Natural killer cell (primary cell): ENCODE measurements around the gene RBM20. TPM values are rescaled to one million over a fixed set of nuclear protein-coding genes. Genes with fewer than 3 reads are reported as not detected.

Experiments
- ATAC-seq, 3 donors: fragments of 150-1000 bp in 2 of 3; fragments of 200-7000 bp in 1 of 3; cut with Tn5 transposase; 1 replicate in 1 of 3; 2 replicates in 2 of 3; pipeline ENCODE4 v1.10.0; 2021; ENCODE audit warnings: mild to moderate bottlenecking in 2 of 3, moderate library complexity in 2 of 3
- DNase-seq, 2 donors: peaks; one replicate each; pipeline versions ENCODE4 v3.0.0 to v3.0.0-alpha.2; 2013 to 2021; ENCODE audit warnings: mixed read lengths in 1 of 2
- H3K27ac ChIP-seq: one replicate; pipeline ENCODE4 v1.5.1; 2013; ENCODE audit warnings: mild to moderate bottlenecking, low read length
- H3K27me3 ChIP-seq: one replicate; pipeline ENCODE4 v1.6.1; 2013; ENCODE audit warnings: low read length; ENCODE audit not compliant: control insufficient read depth, insufficient read depth
- H3K36me3 ChIP-seq: one replicate; pipeline ENCODE4 v1.6.1; 2013; ENCODE audit warnings: low read length; ENCODE audit not compliant: control insufficient read depth, insufficient read depth
- H3K4me1 ChIP-seq: one replicate; pipeline ENCODE4 v1.6.1; 2013; ENCODE audit warnings: low read length; ENCODE audit not compliant: control insufficient read depth, insufficient read depth
- H3K4me3 ChIP-seq: one replicate; pipeline ENCODE4 v1.5.1; 2013; ENCODE audit warnings: low read length
- H3K9me3 ChIP-seq: one replicate; pipeline ENCODE4 v1.6.1; 2013; ENCODE audit warnings: low read length; ENCODE audit not compliant: control insufficient read depth, insufficient read depth
- H3K27ac Mint-ChIP-seq, 2 donors: one replicate each; pipeline ENCODE4 v1.8.0; 2022; ENCODE audit warnings: mild to moderate bottlenecking in 2 of 2, mixed read lengths in 2 of 2, moderate library complexity in 1 of 2
- H3K27me3 Mint-ChIP-seq, 2 donors: one replicate each; pipeline ENCODE4 v1.8.0; 2022; ENCODE audit warnings: low read depth in 2 of 2, mixed read lengths in 2 of 2
- H3K36me3 Mint-ChIP-seq: one replicate; pipeline ENCODE4 v1.8.0; 2022; ENCODE audit warnings: mixed read lengths
- H3K4me1 Mint-ChIP-seq, 2 donors: one replicate each; pipeline ENCODE4 v1.8.0; 2022; ENCODE audit warnings: mixed read lengths in 2 of 2
- H3K4me3 Mint-ChIP-seq: one replicate; pipeline ENCODE4 v1.8.0; 2022; ENCODE audit warnings: mild to moderate bottlenecking, moderate library complexity, mixed read lengths
- H3K9me3 Mint-ChIP-seq, 2 donors: one replicate each; pipeline ENCODE4 v1.8.0; 2022; ENCODE audit warnings: mixed read lengths in 2 of 2
- WGBS: methylation state at CpG from one replicate; pipeline ENCODE4 v1.1.7; 2013; ENCODE audit warnings: missing lambda C conversion rate; ENCODE audit not compliant: insufficient coverage; 5-methylcytosine and 5-hydroxymethylcytosine counted together
- intact Hi-C: fragments of 100-400 bp; cut with micrococcal nuclease; formaldehyde crosslinking; loops from one replicate; pipeline ENCODE4 v1.14.2; 2022
- total RNA-seq, 4 donors: library from RNA; stranded (reverse); fragments of 120-200 nt in 1 of 4; gene quantifications; one replicate each; pipeline versions ENCODE4 v1.2.3 to v1.2.4, GENCODE V29; 2013 to 2022
- TF ChIP-seq, protein P1 (sequence below): fragments of 200-600 bp; IDR thresholded peaks from one replicate; pipeline ENCODE4 v1.8.0; 2022; ENCODE audit warnings: antibody characterized with exemption

Gene RBM20
- total RNA-seq, 3 donors from 2014 or later (not counting 1 experiment from before 2014, with no cell fraction given): 0.35 TPM; not detected in 2

DNA sequence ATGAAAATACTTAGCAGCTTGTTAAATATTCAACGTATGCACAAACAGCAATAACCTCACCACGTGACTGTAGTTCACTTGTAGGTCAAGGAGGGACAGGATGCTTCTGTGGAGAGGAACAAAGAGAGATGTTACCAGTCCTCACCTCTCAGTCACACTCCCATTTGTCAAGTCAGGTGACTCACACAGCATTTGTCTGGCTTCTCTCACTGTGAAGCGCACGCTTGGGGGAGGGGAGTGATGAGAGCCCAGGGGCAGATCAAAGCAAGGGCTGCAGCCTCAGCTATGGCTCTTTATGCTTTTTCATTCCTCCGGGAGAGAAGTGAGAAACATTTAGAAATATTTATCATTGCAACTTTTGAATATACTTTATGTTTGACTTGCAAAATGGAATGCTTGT, 2.9 kb upstream of the RBM20 start:
- no peak overlapping the region for H3K27ac Mint-ChIP-seq
- intact Hi-C loops: no loop called here

DNA sequence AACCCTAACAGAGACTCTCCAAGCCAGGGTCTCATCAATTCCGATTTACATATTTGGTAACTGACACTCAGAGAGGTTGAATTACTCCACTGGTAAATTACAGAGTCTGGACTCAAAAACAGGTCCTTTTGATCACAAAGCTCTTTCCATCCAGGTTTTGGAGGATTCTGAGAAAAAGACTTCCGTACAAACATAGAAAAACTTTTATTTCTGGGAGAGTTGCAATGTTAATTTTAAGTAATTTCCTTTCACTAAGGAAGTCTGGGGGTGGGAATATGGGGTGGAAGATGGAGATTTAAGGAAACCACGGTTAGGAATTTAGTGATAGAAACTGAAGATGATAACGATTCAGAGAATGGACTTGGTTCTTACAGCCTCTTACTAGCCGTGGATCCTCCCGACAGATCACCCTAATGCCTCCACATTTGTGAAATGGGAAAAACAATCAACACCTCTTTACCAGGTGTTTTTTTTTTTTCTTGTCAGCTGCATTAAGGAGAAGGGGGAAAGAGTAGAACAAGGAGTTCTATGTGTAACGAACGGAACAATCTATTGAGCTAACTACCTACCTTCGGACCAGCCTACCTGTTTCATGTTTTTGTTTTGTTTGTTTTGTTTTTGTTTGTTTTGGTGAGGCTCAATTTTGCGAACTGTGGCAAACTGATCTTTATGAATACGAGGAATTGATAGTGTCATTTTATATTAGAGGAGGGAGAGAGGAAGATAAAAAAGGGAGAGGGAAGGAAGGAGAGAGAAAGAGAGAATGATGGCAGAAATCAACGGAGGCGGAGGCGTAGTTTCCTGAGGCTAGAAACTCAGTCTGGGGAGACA, 1.7 kb upstream of the RBM20 start:
- TF ChIP-seq, protein P1, sequence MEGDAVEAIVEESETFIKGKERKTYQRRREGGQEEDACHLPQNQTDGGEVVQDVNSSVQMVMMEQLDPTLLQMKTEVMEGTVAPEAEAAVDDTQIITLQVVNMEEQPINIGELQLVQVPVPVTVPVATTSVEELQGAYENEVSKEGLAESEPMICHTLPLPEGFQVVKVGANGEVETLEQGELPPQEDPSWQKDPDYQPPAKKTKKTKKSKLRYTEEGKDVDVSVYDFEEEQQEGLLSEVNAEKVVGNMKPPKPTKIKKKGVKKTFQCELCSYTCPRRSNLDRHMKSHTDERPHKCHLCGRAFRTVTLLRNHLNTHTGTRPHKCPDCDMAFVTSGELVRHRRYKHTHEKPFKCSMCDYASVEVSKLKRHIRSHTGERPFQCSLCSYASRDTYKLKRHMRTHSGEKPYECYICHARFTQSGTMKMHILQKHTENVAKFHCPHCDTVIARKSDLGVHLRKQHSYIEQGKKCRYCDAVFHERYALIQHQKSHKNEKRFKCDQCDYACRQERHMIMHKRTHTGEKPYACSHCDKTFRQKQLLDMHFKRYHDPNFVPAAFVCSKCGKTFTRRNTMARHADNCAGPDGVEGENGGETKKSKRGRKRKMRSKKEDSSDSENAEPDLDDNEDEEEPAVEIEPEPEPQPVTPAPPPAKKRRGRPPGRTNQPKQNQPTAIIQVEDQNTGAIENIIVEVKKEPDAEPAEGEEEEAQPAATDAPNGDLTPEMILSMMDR: no peak
- no peaks in the 10 kb centered on the region for H3K36me3 ChIP-seq
- Mint-ChIP-seq H3K27ac (no peak overlapping the region), H3K4me1 (peaks cover 23 to 25% of the 10 kb centered on the region in 2 donors), H3K27me3 (peaks cover 41 to 64% of the 10 kb centered on the region in 2 donors), H3K9me3 (no peaks in the 10 kb centered on the region), H3K4me3 (peak overlapping the region; percentile 61), H3K36me3 (peaks cover 7% of the 10 kb centered on the region)
- DNase-seq (no peak), ATAC-seq (no peak)
- intact Hi-C loops: no loop called here
- WGBS: 32% methylated on average over 12 of the region's 14 CpGs
- H3K27ac ChIP-seq: no peak overlapping the region
- peaks cover 36% of the 10 kb centered on the region for H3K27me3 ChIP-seq
- no peaks in the 10 kb centered on the region for H3K9me3 ChIP-seq
- no peak overlapping the region for H3K4me3 ChIP-seq
- peaks cover 12% of the 10 kb centered on the region for H3K4me1 ChIP-seq

More for the DNA sequence above, 2.9 kb upstream of the RBM20 start:
- WGBS: 21% methylated on average over 2 of the region's 5 CpGs
- H3K27me3 Mint-ChIP-seq: peaks cover 38 to 62% of the 10 kb centered on the region in 2 donors
- Histone ChIP-seq H3K4me3 (no peak overlapping the region), H3K9me3 (no peaks in the 10 kb centered on the region), H3K36me3 (no peaks in the 10 kb centered on the region), H3K27me3 (peaks cover 32% of the 10 kb centered on the region), H3K27ac (no peak overlapping the region), H3K4me1 (peaks cover 12% of the 10 kb centered on the region)
- no peaks in the 10 kb centered on the region for H3K9me3 Mint-ChIP-seq
- ATAC-seq (peak; percentile 78 to 94 (median 87)), DNase-seq (peak; percentile 33 to 37)
- H3K4me1 Mint-ChIP-seq: peaks cover 23 to 25% of the 10 kb centered on the region in 2 donors
- peaks cover 7% of the 10 kb centered on the region for H3K36me3 Mint-ChIP-seq
- TF ChIP-seq, protein P1: no peak
- H3K4me3 Mint-ChIP-seq: no peak overlapping the region

DNA sequence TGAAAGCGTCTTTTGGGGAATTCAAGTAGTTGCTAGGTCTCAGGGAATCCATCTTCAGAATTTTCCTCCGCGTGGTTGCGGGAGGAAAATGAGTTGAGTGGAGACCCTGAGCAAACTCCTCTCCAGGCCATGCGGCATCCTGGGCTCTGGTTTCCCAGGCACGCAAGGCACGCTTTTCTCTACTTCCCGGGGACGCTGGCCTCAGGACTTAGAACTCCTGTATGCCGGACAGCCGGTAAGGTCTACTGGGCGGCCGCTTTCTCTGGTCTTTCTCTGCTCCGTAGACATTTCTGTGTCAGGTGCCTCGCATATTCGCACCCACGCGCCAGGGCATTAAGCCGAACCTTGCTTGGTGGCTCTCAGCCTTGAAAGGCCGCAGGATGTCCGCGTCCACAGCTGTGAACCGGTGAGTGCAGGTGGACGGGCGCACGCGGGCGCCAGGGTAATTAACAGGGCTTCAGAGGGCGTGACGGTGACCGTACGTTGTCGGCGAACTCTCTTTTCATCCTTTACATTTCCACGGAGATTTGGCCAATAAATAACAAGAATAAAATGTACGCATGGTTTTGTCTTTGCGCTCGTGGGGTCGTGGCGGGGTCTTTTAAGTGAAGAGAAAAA, 992 bp upstream of the RBM20 start:
- intact Hi-C loops: no loop called here
- H3K27ac ChIP-seq: no peak overlapping the region
- peaks cover 23 to 25% of the 10 kb centered on the region in 2 donors for H3K4me1 Mint-ChIP-seq
- H3K4me1 ChIP-seq: peaks cover 12% of the 10 kb centered on the region
- no peak for DNase-seq
- H3K27ac Mint-ChIP-seq: no peak overlapping the region
- H3K9me3 ChIP-seq: no peaks in the 10 kb centered on the region
- no peak overlapping the region for H3K4me3 ChIP-seq
- TF ChIP-seq, protein P1: no peak
- H3K27me3 ChIP-seq: peaks cover 36% of the 10 kb centered on the region
- H3K36me3 ChIP-seq: no peaks in the 10 kb centered on the region
- 5% methylated on average over 39 of the region's 40 CpGs for WGBS
- peaks cover 39 to 63% of the 10 kb centered on the region in 2 donors for H3K27me3 Mint-ChIP-seq
- H3K36me3 Mint-ChIP-seq: peaks cover 7% of the 10 kb centered on the region
- H3K4me3 Mint-ChIP-seq: peak overlapping the region; percentile 79
- no peak for ATAC-seq
- H3K9me3 Mint-ChIP-seq: no peaks in the 10 kb centered on the region
